Colon (tissue), 2 donors: ENCODE data around the gene IL1RAPL1.
A peak's percentile ranks its signal among the peaks of the same experiment; 100 is the strongest.
"Not testable (repeated sequence)": the region's sequence is repeated elsewhere in the genome, so short reads cannot be mapped to it uniquely, and the experiment has no call there.

ENCODE experiments used
- FAIRE-seq: peaks from 2 replicates; lab custom pipeline; 2012; peaks lifted over from hg19 to GRCh38; lab: Jason Lieb, UNC
- donor health status: control.
- donor health status: control.

The IL1RAPL1 gene

GRCh38 chrX:29122817-29123216, 535.6 kb downstream of the IL1RAPL1 start:
- FAIRE-seq = not testable (repeated sequence)

GRCh38 chrX:29130905-29131304, 543.7 kb downstream of the IL1RAPL1 start:
- FAIRE-seq = no peak

GRCh38 chrX:29136904-29137303, 549.7 kb downstream of the IL1RAPL1 start:
- no peak for FAIRE-seq

- FAIRE-seq = no peak
These were observed 550.8 kb downstream of the IL1RAPL1 start for GRCh38 chrX:29138003-29138402.

GRCh38 chrX:29143356-29143755, 556.1 kb downstream of the IL1RAPL1 start:
- no peak for FAIRE-seq

GRCh38 chrX:29143756-29144155, 556.5 kb downstream of the IL1RAPL1 start:
- peak; percentile 43 for FAIRE-seq

GRCh38 chrX:29145316-29145715, 558.1 kb downstream of the IL1RAPL1 start:
- no peak for FAIRE-seq

GRCh38 chrX:29148511-29148910, 561.3 kb downstream of the IL1RAPL1 start:
- FAIRE-seq = peak; percentile 14

- FAIRE-seq = no peak
These were observed 568.0 kb downstream of the IL1RAPL1 start for GRCh38 chrX:29155286-29155685.

GRCh38 chrX:29172880-29173279, 585.6 kb downstream of the IL1RAPL1 start:
- no peak for FAIRE-seq

GRCh38 chrX:29187264-29187663, 600.0 kb downstream of the IL1RAPL1 start:
- FAIRE-seq = no peak

GRCh38 chrX:29196501-29196900, 609.3 kb downstream of the IL1RAPL1 start:
- no peak for FAIRE-seq

GRCh38 chrX:29215251-29215650, 628.0 kb downstream of the IL1RAPL1 start:
- peak; percentile 36 for FAIRE-seq

- FAIRE-seq = no peak
These were observed 638.4 kb downstream of the IL1RAPL1 start for GRCh38 chrX:29225670-29226069.

- FAIRE-seq = no peak
These were observed 642.6 kb downstream of the IL1RAPL1 start for GRCh38 chrX:29229802-29230201.

GRCh38 chrX:29231800-29232199, 644.6 kb downstream of the IL1RAPL1 start:
- FAIRE-seq = peak; percentile 84

- FAIRE-seq = no peak
These were observed 646.4 kb downstream of the IL1RAPL1 start for GRCh38 chrX:29233592-29234183.

GRCh38 chrX:29237972-29238371, 650.7 kb downstream of the IL1RAPL1 start:
- FAIRE-seq = no peak

GRCh38 chrX:29241809-29242208, 654.6 kb downstream of the IL1RAPL1 start:
- no peak for FAIRE-seq

- no peak for FAIRE-seq
These were observed 655.6 kb downstream of the IL1RAPL1 start for GRCh38 chrX:29242856-29243255.

GRCh38 chrX:29243942-29244341, 656.7 kb downstream of the IL1RAPL1 start:
- FAIRE-seq = no peak

GRCh38 chrX:29254515-29254914, 667.3 kb downstream of the IL1RAPL1 start:
- FAIRE-seq = no peak

GRCh38 chrX:29257521-29257920, 670.3 kb downstream of the IL1RAPL1 start:
- FAIRE-seq = no peak

GRCh38 chrX:29269390-29269789, 682.1 kb downstream of the IL1RAPL1 start:
- no peak for FAIRE-seq

GRCh38 chrX:29274517-29274916, 687.3 kb downstream of the IL1RAPL1 start:
- FAIRE-seq = no peak
